ES-I3 (cell line): ENCODE measurements around the gene MTCH1.
"Not testable (repeated sequence)": the region's sequence is repeated elsewhere in the genome, so short reads cannot be mapped to it uniquely, and the experiment has no call there.

Experiments
- H3K36me3 ChIP-seq: 2 replicates; pipeline ENCODE4 v1.6.1; 2013; ENCODE audit warnings: mild to moderate bottlenecking, low read length, control low read depth, moderate library complexity; ENCODE audit not compliant: insufficient read depth
- H3K4me1 ChIP-seq: 2 replicates; pipeline ENCODE4 v1.6.1; 2013; ENCODE audit warnings: mild to moderate bottlenecking, control low read depth, low read length; ENCODE audit not compliant: insufficient read depth
- H3K9ac ChIP-seq: 2 replicates; pipeline ENCODE4 v1.6.1; 2013; ENCODE audit warnings: low read depth, mild to moderate bottlenecking, low read length, moderate library complexity
- H3K9me3 ChIP-seq: 2 replicates; pipeline ENCODE4 v1.6.1; 2013; ENCODE audit warnings: mild to moderate bottlenecking, low read length, moderate library complexity; ENCODE audit not compliant: control insufficient read depth, insufficient read depth

Gene MTCH1

DNA sequence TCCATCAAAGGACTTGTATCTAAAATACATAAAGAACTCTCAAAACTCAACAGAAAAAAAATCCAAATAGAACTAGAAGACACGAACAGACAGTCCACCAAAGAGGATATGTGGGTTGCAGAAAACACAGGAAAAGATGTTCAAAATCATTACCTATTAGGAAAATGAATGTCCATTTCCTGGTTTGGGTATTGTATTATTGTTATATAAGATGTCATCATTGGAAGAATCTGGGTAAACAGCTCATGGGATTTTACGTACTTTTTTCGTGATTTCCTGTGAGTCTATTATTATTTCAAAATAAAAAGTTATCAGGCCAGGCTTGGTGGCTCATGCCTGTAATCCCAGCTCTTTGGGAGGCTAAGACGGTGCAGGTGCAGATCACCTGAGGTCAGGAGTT, 40.7 kb downstream of the MTCH1 start:
- Histone ChIP-seq H3K36me3 (no peaks in the 10 kb centered on the region), H3K9ac (no peak overlapping the region)

DNA sequence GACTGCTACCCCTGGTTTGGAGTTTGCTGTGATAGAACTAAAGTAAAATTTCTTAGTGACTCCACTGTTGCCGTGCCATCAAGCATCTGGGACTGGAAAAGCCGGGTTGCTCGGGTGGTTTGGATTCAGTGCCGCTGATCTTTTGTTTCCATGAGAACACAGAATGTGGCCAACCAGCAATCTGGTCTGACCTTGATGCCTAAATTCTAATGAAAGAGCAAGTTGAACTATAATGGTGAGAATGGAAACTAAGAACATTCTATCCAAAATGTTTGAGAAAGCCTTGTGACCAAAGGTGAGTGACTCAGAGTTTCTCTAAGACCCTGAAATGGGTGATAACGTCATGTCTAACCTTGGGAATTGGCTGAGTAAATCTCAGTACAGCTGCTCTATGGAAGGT, 41.3 kb downstream of the MTCH1 start:
- Histone ChIP-seq H3K36me3 (no peaks in the 10 kb centered on the region), H3K9me3 (no peaks in the 10 kb centered on the region), H3K4me1 (peaks cover 4% of the 10 kb centered on the region; the same call in 1 of the 2 replicates), H3K9ac (no peak overlapping the region)

More for the DNA sequence above, 40.7 kb downstream of the MTCH1 start:
- Histone ChIP-seq H3K9me3 (no peaks in the 10 kb centered on the region), H3K4me1 (peaks cover 11% of the 10 kb centered on the region)

DNA sequence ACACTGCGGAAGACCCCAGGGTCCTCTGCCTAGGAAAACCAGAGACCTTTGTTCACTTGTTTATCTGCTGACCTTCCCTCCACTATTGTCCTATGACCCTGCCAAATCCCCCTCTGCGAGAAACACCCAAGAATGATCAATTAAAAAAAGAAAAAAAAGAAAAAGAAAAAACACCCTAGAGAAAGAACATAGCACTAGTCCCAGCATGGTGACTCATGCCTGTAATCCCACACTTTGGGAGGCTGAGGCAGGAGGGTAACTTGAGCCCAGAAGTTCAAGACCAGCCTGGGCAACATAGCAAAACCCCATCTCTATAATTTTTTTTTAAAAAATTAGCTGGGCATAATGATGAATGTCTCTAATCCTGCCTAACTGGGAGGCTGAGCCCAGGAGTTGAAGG, 43.7 kb downstream of the MTCH1 start:
- not testable (repeated sequence) for H3K9ac ChIP-seq, H3K36me3 ChIP-seq

DNA sequence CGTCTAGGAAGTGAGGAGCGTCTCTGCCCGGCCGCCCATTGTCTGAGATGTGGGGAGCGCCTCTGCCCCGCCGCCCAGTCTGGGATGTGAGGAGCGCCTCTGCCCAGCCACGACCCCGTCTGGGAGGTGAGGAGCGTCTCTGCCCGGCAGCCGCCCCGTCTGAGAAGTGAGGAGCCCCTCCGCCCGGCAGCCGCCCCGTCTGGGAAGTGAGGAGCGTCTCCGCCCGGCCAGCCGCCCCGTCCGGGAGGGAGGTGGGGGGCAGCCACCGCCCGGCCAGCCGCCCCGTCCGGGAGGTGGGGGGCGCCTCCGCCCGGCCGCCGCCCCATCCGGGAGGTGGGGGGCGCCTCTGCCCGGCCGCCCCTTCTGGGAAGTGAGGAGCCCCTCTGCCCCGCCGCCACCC, 44.4 kb downstream of the MTCH1 start:
- not testable (repeated sequence) for H3K9ac ChIP-seq, H3K36me3 ChIP-seq, H3K4me1 ChIP-seq, H3K9me3 ChIP-seq

More for the DNA sequence above, 43.7 kb downstream of the MTCH1 start:
- not testable (repeated sequence) for H3K9me3 ChIP-seq, H3K4me1 ChIP-seq

DNA sequence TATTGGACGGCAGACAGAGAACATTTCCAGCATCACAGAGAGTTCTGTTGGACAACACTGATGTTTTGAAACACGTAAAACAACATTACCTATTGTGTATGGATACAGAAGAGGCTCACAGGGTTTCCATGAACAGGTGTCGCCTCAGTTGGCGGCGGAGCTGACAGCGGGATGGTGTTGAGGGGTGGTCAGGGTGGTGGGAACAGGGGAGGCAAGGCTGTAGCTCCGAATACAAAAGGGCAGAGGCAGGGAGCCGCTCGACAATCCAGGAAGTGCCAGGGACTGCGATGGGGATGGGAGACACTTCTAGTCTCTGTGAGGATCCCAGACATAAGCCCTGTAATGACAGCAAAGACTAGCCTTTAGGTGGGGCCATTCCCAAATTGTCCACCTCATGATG, 46.0 kb downstream of the MTCH1 start:
- H3K9ac ChIP-seq = no peak overlapping the region
- H3K9me3 ChIP-seq = no peaks in the 10 kb centered on the region
- H3K36me3 ChIP-seq = no peaks in the 10 kb centered on the region
- no peaks in the 10 kb centered on the region for H3K4me1 ChIP-seq

DNA sequence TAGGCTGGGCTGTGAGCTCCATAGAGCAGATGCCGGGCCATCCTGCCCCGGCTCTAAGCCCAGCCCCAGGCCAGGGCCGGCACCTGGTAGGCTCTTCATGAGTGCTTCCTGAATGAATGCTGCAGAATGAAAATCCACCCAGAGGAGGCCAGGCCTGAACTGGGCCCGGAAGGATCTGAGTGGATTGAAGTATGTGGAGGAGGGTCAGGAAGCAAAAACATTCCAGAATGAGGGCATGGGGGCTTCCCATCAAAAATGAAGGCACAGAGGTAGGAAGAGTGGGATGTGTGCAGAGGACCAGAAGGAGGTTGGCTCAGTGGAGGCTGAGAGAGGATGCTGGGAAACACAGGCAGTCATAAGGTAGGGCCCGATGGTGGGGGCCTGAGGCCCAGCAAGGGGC, 47.0 kb downstream of the MTCH1 start:
- H3K9ac ChIP-seq, H3K4me1 ChIP-seq, H3K9me3 ChIP-seq, H3K36me3 ChIP-seq: not testable (repeated sequence)

DNA sequence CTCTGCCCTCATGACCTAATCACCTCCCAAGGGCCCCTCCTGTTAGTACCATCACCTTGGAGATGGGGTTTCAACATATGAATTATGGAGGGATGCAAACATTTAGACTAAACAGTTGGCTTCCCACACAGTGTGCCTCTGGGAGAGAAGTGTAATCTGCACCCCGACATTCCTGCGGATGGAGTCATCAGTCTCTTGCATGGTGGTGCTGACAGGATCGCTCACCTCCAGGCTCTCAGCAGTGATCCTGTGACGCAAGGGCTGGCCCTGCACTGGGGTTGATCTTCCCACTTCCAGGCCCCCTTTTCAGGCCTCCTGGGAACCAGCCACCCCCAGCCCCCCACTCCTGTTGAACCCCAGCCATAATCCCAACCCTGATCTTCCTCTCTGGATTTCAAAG, 47.5 kb downstream of the MTCH1 start:
- Histone ChIP-seq H3K36me3 (no peaks in the 10 kb centered on the region), H3K9me3 (no peaks in the 10 kb centered on the region), H3K4me1 (no peaks in the 10 kb centered on the region), H3K9ac (no peak overlapping the region)

DNA sequence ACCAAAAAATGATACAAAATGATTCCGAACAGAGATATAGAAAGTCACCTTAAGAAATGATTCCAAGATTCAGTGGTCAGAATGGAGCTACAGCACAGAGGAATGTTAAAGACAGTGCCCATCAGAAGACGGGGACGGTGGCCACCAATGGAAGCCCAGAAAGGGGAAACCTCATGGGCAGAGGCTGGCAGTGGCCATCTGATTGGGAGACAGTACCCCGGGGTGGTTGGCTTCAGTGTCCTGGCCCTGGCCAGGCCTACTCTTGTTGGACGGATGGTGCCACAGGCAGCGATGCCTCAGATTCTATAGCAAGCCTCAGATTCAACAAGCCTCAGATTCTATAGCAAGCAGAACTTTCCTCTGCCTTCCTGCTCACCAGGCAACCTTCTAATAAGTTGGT, 48.1 kb downstream of the MTCH1 start:
- Histone ChIP-seq H3K4me1 (no peaks in the 10 kb centered on the region), H3K9ac (no peak overlapping the region), H3K9me3 (no peaks in the 10 kb centered on the region), H3K36me3 (no peaks in the 10 kb centered on the region)

DNA sequence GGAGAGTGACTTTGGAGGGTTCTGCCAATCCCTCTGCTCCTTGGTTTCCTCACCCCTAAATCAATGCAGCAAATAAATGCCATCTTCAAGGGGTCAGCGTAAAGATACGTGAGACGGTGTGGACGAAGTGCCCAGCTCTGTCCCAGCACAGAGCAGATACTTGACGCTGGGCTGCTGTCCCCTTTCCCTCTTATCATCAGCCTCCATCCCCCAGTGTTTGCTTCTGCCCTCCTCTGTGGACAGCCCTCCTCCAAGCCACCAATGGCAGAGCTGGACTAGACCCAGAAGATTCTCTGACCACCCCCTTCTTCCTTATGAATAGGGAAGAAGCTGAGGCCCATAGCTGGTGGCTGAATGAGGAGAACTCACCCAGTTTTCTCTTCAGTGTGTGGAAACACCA, 49.2 kb downstream of the MTCH1 start:
- Histone ChIP-seq H3K36me3 (no peaks in the 10 kb centered on the region), H3K9ac (no peak overlapping the region), H3K9me3 (no peaks in the 10 kb centered on the region), H3K4me1 (no peaks in the 10 kb centered on the region)

DNA sequence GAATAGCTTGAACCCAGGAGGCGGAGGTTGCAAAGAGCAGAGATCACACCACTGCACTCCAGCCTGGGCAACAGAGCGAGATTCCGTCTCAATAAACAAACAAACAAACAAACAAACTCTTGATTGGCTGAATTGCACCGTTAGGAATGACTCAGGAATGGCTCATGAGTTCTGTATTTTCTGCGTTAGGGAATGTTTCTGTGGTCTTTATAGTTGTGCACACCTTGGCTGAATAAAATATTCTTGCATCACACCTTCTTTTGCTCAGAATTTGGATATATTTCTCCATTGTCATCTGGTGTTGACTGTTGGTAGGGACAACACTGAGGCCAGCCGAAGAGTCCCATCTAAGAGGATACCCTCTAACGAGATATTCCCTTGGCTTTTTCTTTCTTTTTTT, 51.1 kb downstream of the MTCH1 start:
- Histone ChIP-seq H3K4me1 (no peaks in the 10 kb centered on the region), H3K9ac (no peak overlapping the region), H3K9me3 (no peaks in the 10 kb centered on the region), H3K36me3 (no peaks in the 10 kb centered on the region)

DNA sequence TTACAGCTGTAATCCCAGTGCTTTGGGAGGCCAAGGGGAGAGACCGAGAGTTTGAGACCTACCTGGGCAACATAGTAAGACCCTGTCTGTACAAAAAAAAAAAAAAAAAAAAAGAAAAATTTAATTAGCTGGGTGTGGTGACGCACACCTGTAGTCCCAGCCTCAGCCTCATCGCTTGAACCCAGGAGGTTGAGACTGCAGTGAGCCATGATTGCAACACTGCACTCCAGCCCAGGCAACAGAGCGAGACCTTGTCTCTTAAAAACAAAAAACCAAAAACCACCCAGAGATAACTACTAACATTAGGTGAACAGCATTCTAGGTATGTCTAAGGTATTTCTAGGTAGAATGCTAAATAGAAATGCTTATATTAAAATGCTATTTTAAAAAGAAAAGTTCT, 52.5 kb downstream of the MTCH1 start:
- H3K4me1 ChIP-seq = no peaks in the 10 kb centered on the region; the same call in 1 of the 2 replicates
- no peaks in the 10 kb centered on the region for H3K9me3 ChIP-seq
- no peaks in the 10 kb centered on the region for H3K36me3 ChIP-seq
- H3K9ac ChIP-seq = no peak overlapping the region

DNA sequence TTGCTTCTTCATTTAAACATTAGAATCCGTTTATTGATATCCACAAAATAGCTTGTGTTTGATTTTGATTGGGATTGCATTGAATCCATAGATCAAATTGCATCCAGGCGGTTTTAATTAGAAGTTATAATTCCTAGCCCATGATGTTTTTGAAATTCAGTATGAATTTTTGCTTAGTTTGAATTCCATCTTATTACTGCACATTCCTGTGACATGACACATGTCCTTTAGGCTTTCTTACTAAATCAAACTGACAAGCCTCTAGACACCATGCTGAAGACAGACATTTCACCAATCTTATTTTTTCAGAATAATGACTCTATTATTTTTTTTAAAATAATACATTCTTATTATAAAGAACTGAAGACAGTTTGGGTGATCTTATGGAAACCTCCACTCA, 52.9 kb downstream of the MTCH1 start:
- no peaks in the 10 kb centered on the region; the same call in 1 of the 2 replicates for H3K4me1 ChIP-seq
- H3K9me3 ChIP-seq = no peaks in the 10 kb centered on the region
- no peak overlapping the region for H3K9ac ChIP-seq
- H3K36me3 ChIP-seq = no peaks in the 10 kb centered on the region

DNA sequence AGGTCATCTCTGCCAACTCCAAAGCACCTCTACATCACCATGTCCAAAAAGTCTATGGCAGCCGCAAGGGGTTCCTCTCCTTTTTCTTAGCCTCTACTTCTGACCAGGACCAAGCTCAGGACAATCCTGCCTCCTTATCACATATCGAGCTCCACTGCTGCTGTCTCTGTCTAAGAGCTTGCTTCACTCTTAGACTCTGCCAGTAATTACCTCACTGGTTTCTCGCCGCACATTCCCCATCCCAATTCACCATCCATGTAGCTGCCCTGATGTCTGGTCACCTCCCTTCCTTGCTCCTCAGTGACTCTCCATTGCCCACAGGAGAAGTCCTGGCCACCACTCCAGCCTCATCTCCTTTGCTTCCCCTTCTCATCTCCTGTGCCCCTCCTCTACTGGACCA, 55.5 kb downstream of the MTCH1 start:
- H3K9ac ChIP-seq = no peak overlapping the region

DNA sequence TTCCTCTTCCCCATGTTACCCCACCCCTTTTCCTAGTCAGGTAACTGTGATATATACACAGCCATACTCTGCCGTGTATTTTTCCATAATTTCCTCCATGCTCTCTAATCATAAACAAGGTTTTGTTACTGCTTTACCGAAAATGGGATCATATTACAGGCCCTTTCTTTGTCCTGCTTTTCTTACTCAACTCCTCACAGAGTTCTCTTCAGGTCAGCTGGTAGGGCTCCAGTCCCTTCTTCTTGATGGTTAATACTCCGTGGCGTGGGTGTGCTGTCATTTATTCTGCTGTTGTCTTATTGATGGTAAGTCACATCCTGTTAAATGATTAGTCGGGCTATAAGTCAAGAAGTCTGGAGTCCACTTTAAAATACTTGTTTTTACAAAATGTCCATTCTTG, 56.4 kb downstream of the MTCH1 start:
- no peaks in the 10 kb centered on the region for H3K9me3 ChIP-seq
- no peak overlapping the region for H3K9ac ChIP-seq
- no peaks in the 10 kb centered on the region; the same call in 1 of the 2 replicates for H3K4me1 ChIP-seq
- no peaks in the 10 kb centered on the region for H3K36me3 ChIP-seq

More for the DNA sequence above, 55.5 kb downstream of the MTCH1 start:
- Histone ChIP-seq H3K36me3 (no peaks in the 10 kb centered on the region), H3K4me1 (no peaks in the 10 kb centered on the region; the same call in 1 of the 2 replicates), H3K9me3 (no peaks in the 10 kb centered on the region)

DNA sequence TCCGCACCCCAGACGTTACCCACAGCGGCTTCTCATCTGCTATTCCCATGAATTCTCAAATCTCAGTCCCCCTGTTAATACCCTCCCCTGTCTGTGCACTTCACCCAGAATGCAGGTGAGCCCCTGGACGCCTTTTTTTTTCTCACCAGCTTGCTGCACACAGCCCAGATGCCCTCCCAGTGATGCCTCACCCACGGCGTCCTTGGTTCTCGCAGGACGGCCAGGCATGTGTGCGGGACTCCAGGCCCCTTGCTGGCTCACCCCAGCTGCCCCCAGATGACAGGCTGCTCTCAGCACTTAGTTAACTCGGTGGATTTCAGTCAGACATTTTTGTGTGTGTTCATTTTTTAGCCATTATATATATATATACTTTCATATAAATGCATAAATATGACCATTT, 56.8 kb downstream of the MTCH1 start:
- Histone ChIP-seq H3K9ac (no peak overlapping the region), H3K4me1 (no peaks in the 10 kb centered on the region; the same call in 1 of the 2 replicates), H3K9me3 (no peaks in the 10 kb centered on the region), H3K36me3 (no peaks in the 10 kb centered on the region)

DNA sequence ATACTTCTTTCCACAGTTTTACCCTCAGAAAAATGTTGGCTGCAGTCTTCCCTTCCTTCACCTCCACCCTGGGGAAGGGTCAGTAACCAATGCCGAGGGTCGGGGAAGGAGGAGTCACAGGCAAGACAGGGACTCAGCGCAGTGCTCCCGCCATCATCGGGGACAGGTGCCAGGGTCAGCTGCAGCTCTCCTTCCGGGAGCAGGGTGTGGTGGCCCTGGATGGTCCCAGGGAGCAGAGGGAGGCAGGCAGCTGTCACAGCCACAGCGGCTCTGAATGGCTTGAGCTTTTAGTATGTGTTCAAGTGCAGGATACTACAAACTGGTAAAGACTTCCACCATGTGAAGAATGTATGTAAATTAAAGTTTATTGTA, 57.5 kb downstream of the MTCH1 start:
- H3K9ac ChIP-seq = no peak overlapping the region
- no peaks in the 10 kb centered on the region for H3K36me3 ChIP-seq
- H3K4me1 ChIP-seq = no peaks in the 10 kb centered on the region; the same call in 1 of the 2 replicates
- H3K9me3 ChIP-seq = no peaks in the 10 kb centered on the region
